GM23338 (cell line): ENCODE measurements around the gene SFXN5. TPM values are rescaled to one million over a fixed set of nuclear protein-coding genes. Genes with fewer than 3 reads are reported as not detected.

Experiments used
- ATAC-seq: fragments of 200-7000 bp; cut with Tn5 transposase; 3 replicates; pipeline ENCODE4 v1.9.1; 2020
- DNase-seq: peaks from one replicate; pipeline ENCODE4 v3.0.0-alpha.2; 2015; ENCODE audit warnings: low spot score
- H2AFZ ChIP-seq: fragments of 200-600 bp; sonication (generic); 2 replicates; pipeline ENCODE4 v1.8.0; 2016; ENCODE audit warnings: antibody characterized with exemption, mild to moderate bottlenecking, moderate library complexity
- H3F3A ChIP-seq: fragments of 200-600 bp; sonication (generic); replicated peaks from 2 replicates; pipeline ENCODE4 v1.8.0; 2017; ENCODE audit warnings: antibody characterized with exemption, mixed run types, low read depth
- H3K27ac ChIP-seq: fragments of 200-600 bp; sonication (generic); 2 replicates; pipeline ENCODE4 v1.6.1; 2016; ENCODE audit warnings: low read depth
- H3K27me3 ChIP-seq: fragments of 200-600 bp; sonication (generic); 2 replicates; pipeline ENCODE4 v1.8.0; 2016; ENCODE audit warnings: mild to moderate bottlenecking, mixed run types, moderate library complexity; ENCODE audit not compliant: insufficient read depth
- H3K36me3 ChIP-seq: fragments of 200-600 bp; sonication (generic); 2 replicates; pipeline ENCODE4 v1.8.0; 2016; ENCODE audit warnings: mild to moderate bottlenecking; ENCODE audit not compliant: insufficient read depth
- H3K4me1 ChIP-seq: fragments of 200-600 bp; sonication (generic); 2 replicates; pipeline ENCODE4 v1.8.0; 2016; ENCODE audit warnings: mild to moderate bottlenecking, moderate library complexity; ENCODE audit not compliant: insufficient read depth
- H3K4me2 ChIP-seq: fragments of 200-600 bp; sonication (generic); 2 replicates; pipeline ENCODE4 v1.7.1; 2017; ENCODE audit warnings: mixed run types
- H3K4me3 ChIP-seq: fragments of 200-600 bp; sonication (generic); 2 replicates; pipeline ENCODE4 v1.6.1; 2016; ENCODE audit warnings: mixed run types
- H3K79me2 ChIP-seq: fragments of 200-600 bp; sonication (generic); replicated peaks from 2 replicates; pipeline ENCODE4 v1.8.0; 2017; ENCODE audit warnings: mild to moderate bottlenecking; ENCODE audit not compliant: insufficient read depth
- H3K9me2 ChIP-seq: fragments of 200-600 bp; sonication (generic); 2 replicates; pipeline ENCODE4 v1.8.0; 2017; ENCODE audit not compliant: insufficient read depth
- H4K20me1 ChIP-seq: fragments of 200-600 bp; sonication (generic); replicated peaks from 2 replicates; pipeline ENCODE4 v1.8.0; 2017; ENCODE audit warnings: mild to moderate bottlenecking; ENCODE audit not compliant: insufficient read depth
- H3K27ac Mint-ChIP-seq: 2 replicates; pipeline ENCODE4 v1.8.0; 2020; ENCODE audit warnings: inconsistent platforms, mild to moderate bottlenecking, moderate library complexity, mixed read lengths
- H3K27me3 Mint-ChIP-seq: 3 replicates; pipeline ENCODE4 v1.8.0; 2022; ENCODE audit warnings: low read depth, mild to moderate bottlenecking, moderate library complexity, mixed read lengths, inconsistent platforms; ENCODE audit not compliant: insufficient read depth, poor library complexity
- H3K36me3 Mint-ChIP-seq: 3 replicates; pipeline ENCODE4 v1.8.0; 2021; ENCODE audit warnings: low read depth, mild to moderate bottlenecking, inconsistent platforms, moderate library complexity, mixed read lengths
- H3K4me1 Mint-ChIP-seq: 3 replicates; pipeline ENCODE4 v1.8.0; 2020; ENCODE audit warnings: mild to moderate bottlenecking, inconsistent platforms, mixed read lengths
- H3K4me3 Mint-ChIP-seq: 3 replicates; pipeline ENCODE4 v1.8.0; 2021; ENCODE audit warnings: moderate library complexity, mild to moderate bottlenecking, inconsistent platforms, mixed read lengths
- H3K9me3 Mint-ChIP-seq: 3 replicates; pipeline ENCODE4 v1.8.0; 2020; ENCODE audit warnings: moderate library complexity, mild to moderate bottlenecking, inconsistent platforms, mixed read lengths
- CREB1 ChIP-seq: fragments of 250-450 bp; sonication (Bioruptor Pico); IDR thresholded peaks from 2 replicates; pipeline ENCODE4 v1.5.0; 2020; ENCODE audit warnings: low read depth, mild to moderate bottlenecking, moderate library complexity
- ETS1 ChIP-seq: IDR thresholded peaks from 2 replicates; pipeline ENCODE4 v1.6.1; 2016; ENCODE audit warnings: antibody characterized with exemption
- EZH2 ChIP-seq: fragments of 200-600 bp; sonication (generic); IDR thresholded peaks from one replicate; pipeline ENCODE4 v1.8.0; 2017; ENCODE audit warnings: antibody characterized with exemption, mild to moderate bottlenecking, low read depth; ENCODE audit not compliant: unreplicated experiment
- EZH2phosphoT487 ChIP-seq: fragments of 200-600 bp; sonication (generic); IDR thresholded peaks from one replicate; pipeline ENCODE4 v1.8.1; 2018; ENCODE audit warnings: antibody characterized with exemption; ENCODE audit not compliant: unreplicated experiment
- JUNB ChIP-seq: IDR thresholded peaks from one replicate; pipeline ENCODE4 v1.6.1; 2016; ENCODE audit warnings: antibody characterized with exemption; ENCODE audit not compliant: unreplicated experiment
- NANOG ChIP-seq: IDR thresholded peaks from 2 replicates; pipeline ENCODE4 v1.6.1; 2016; ENCODE audit warnings: antibody characterized with exemption, borderline replicate concordance
- POLR2AphosphoS5 ChIP-seq: IDR thresholded peaks from 2 replicates; pipeline ENCODE4 v1.6.1; 2016; ENCODE audit warnings: antibody characterized with exemption, low read depth
- STAT1 ChIP-seq: IDR thresholded peaks from one replicate; pipeline ENCODE4 v1.6.1; 2016; ENCODE audit warnings: antibody characterized with exemption; ENCODE audit not compliant: unreplicated experiment
- ZNF114 ChIP-seq: fragments of 250-450 bp; sonication (Bioruptor Pico); IDR thresholded peaks from 2 replicates; pipeline ENCODE4 v1.5.0; 2020; ENCODE audit warnings: mild to moderate bottlenecking, moderate library complexity
- ZNF331 ChIP-seq: fragments of 250-450 bp; sonication (Bioruptor Pico); IDR thresholded peaks from 2 replicates; pipeline ENCODE4 v1.5.0; 2020; ENCODE audit warnings: low read depth, mild to moderate bottlenecking, moderate library complexity
- ZNF462 ChIP-seq: fragments of 250-450 bp; sonication (Bioruptor Pico); IDR thresholded peaks from 2 replicates; pipeline ENCODE4 v1.5.0; 2020; ENCODE audit warnings: mild to moderate bottlenecking, moderate library complexity
- polyA plus RNA-seq: library from polyadenylated mRNA; unstranded; fragments of >200 nt; fragmentation: Nextera tagmentation; extraction: Ambion mirVana; gene quantifications from 2 replicates; pipeline ENCODE4 v1.2.1, GENCODE V29; 2016
- total RNA-seq: library from RNA; depleted of rRNA; stranded (reverse); fragments of >200 nt; shearing (Covaris generic); gene quantifications from 2 replicates; pipeline ENCODE4 v1.2.3, GENCODE V29; 2014

The SFXN5 gene
- total and polyA plus RNA-seq, 2 experiments from 2014 or later = 23.6 to 25.8 TPM

- no peak for TF ChIP-seq ETS1
- TF ChIP-seq CREB1 = no peak
- no peak for TF ChIP-seq ZNF462 (CRISPR knock-in tag)
- TF ChIP-seq POLR2AphosphoS5 = no peak
- no peak for TF ChIP-seq ZNF114 (CRISPR knock-in tag)
- TF ChIP-seq STAT1 = no peak
- TF ChIP-seq ZNF331 = no peak
- TF ChIP-seq NANOG = no peak
- no peak for TF ChIP-seq EZH2phosphoT487
- no peak for TF ChIP-seq EZH2
- no peak for TF ChIP-seq JUNB
- peaks cover 2% of the 10 kb centered on the region for H3K27me3 Mint-ChIP-seq
These were observed 50.0 kb downstream of the SFXN5 start for GRCh38 chr2:73021371-73022010.

More at GRCh38 chr2:73021371-73022010, 50.0 kb downstream of the SFXN5 start:
- H3K4me3 Mint-ChIP-seq = no peak overlapping the region
- H2AFZ ChIP-seq = no peak overlapping the region
- H3F3A ChIP-seq = no peaks in the 10 kb centered on the region
- H3K27ac Mint-ChIP-seq = no peak overlapping the region; the same call in 1 of the 2 replicates
- no peaks in the 10 kb centered on the region; the same call in 2 of the 3 replicates for H3K9me3 Mint-ChIP-seq
- DNase-seq (no peak), ATAC-seq (no peak)
- H3K4me1 Mint-ChIP-seq = peaks cover 10% of the 10 kb centered on the region
- H3K36me3 Mint-ChIP-seq = peaks cover 8% of the 10 kb centered on the region; the same call in 2 of the 3 replicates
- no peak overlapping the region for H3K4me2 ChIP-seq
- H3K36me3 ChIP-seq = no peaks in the 10 kb centered on the region
- 0 out of 2 replicates have a peak, but pooled peaks cover 4% of the 10 kb centered on the region for H3K4me1 ChIP-seq
- no peaks in the 10 kb centered on the region for H3K79me2 ChIP-seq
- H3K4me3 ChIP-seq = no peak overlapping the region
- H4K20me1 ChIP-seq = peaks cover 7% of the 10 kb centered on the region; the same call in 1 of the 2 replicates
- no peaks in the 10 kb centered on the region for H3K27me3 ChIP-seq
- no peaks in the 10 kb centered on the region for H3K9me2 ChIP-seq
- no peak overlapping the region for H3K27ac ChIP-seq
